Cardiac fibroblast (primary cell): Measurements from ENCODE around the gene ACOT8.

Source experiments
- DNase-seq, 2 donors: peaks; one replicate each; pipeline versions ENCODE4 v3.0.0 to v3.0.0-alpha.2; 2010; ENCODE audit warnings: low read depth in 2 of 2
- H3K4me3 ChIP-seq, 2 donors: replicated peaks in 1 of 2; 1 replicate in 1 of 2; 2 replicates in 1 of 2; pipeline ENCODE4 v1.5.1; 2011; ENCODE audit warnings: low read depth in 2 of 2, low read length in 2 of 2, mild to moderate bottlenecking in 2 of 2, moderate library complexity in 1 of 2
- CTCF ChIP-seq: IDR thresholded peaks from one replicate; pipeline ENCODE4 v1.5.1; 2011; ENCODE audit warnings: low read depth, mild to moderate bottlenecking, low read length, inconsistent platforms

Gene ACOT8

DNA sequence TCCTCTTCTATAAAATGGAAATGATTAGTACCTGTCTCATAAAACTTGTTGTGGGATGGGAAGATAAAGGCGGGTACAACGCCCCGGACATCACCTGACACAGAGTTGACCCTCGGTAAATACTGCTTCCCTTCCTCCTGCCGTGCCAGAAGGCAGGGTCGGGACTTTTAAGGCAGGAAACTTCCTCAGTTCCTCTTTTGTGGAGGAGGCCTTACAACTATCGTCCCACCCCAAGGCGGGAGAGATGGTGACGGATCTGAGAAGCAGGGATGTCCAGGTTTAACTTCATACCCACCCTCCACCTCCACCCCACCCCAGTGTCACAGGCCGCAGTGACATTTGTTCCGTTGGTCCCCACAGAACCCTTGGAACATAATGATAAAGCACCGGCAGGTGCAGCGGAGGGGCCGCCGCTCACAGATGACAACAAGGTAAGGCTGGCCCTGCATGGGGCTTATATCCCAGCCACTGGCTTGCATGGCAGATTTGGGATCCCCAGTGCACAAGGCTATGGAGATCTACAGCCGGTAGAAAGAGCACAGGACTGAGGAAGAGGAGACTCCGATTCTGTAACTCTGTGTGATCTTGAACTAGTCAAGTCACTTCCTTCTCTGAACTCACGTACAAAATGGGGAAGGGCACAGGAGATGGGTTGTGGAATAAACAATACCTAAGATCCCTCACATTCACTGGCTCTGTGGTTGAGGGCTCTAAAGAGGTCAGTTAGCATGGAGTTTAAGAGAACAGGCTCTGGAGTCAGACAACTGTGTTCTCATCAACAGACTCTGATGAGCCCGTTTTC lies 64.7 kb downstream of the ACOT8 start:
- TF ChIP-seq CTCF = no peak
- peak overlapping the region; percentile 85 to 91 for H3K4me3 ChIP-seq
- DNase-seq = no peak
